Kasumi-1 (cell line): ENCODE measurements around the gene BATF2.
"Not testable (repeated sequence)": the region's sequence is repeated elsewhere in the genome, so short reads cannot be mapped to it uniquely, and the experiment has no call there.

Source experiments
- DNase-seq, 2 experiments: peaks; one replicate each; lab custom pipeline; 2025; lab: John Stamatoyannopoulos, UW

BATF2 gene, protein sequence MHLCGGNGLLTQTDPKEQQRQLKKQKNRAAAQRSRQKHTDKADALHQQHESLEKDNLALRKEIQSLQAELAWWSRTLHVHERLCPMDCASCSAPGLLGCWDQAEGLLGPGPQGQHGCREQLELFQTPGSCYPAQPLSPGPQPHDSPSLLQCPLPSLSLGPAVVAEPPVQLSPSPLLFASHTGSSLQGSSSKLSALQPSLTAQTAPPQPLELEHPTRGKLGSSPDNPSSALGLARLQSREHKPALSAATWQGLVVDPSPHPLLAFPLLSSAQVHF

GRCh38 chr11:64996710-64997380 lies at the start of gene BATF2:
TSS of gene BATF2 (minus strand) at chr11:64996971. CDS start at chr11:64996914, 57 bp downstream.
- peak; percentile 13 to 22 for DNase-seq

- no peak for DNase-seq
Measured at GRCh38 chr11:65045728-65046127, 49.0 kb upstream of the BATF2 start.

DNA sequence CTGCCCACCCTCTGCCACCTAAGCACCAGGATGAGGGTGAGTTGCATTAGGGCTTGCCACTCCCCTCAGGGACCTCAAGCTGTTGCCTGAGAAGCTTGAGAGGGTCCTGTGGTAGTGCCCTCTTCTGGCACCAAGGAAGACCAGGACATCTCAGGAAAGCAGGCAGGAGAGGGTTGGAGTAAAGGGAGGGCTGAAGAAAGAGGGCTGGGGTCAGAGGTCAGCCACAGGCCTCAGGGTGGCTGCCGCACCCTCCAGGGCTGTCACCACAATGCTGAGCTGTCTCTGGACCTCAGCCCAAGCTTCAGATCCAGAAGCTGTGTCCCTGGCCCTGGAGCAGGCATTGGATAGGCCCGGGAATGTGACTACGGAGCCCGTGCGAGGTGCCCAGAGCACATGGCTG lies 48.3 kb upstream of the BATF2 start:
- DNase-seq = no peak

- peak in 1 of 2 experiments; percentile 2 for DNase-seq
Measured at GRCh38 chr11:65043881-65044501, 47.2 kb upstream of the BATF2 start.

GRCh38 chr11:65042891-65043290 lies 46.1 kb upstream of the BATF2 start:
- DNase-seq = no peak

DNA sequence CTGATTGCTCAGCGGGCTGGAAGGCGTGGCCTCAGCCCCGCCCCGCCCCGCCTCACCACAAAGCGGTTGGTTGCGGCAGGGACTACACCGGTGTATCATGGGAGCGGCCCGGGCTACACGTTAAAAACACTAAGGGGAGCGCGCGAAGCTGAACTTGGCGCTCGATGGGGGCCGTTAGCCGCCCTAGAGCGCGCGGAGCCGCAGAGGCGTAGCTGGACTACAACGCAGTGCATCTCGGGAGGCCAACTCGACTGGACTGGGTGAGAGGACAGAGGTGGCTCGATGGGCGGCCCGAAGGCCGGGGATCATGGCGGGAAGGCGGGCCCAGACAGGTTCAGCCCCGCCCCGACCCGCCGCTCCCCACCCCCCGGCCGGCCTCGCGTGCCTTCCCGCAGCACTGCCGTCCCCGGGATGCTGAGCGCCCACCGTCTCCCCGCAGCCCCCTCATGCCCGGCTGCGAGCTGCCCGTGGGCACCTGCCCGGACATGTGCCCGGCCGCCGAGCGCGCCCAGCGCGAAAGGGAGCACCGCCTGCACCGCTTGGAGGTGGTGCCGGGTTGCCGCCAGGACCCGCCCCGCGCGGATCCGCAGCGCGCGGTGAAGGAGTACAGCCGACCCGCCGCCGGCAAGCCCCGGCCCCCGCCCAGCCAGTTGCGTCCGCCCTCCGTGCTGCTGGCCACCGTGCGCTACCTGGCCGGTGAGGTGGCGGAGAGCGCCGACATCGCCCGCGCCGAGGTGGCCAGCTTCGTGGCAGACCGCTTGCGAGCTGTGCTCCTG lies 44.3 kb upstream of the BATF2 start, which contains the start of gene SAC3D1:
Gene SAC3D1, plus strand, starts transcription at position 364 of the 776 bp plus-strand sequence. Its CDS starts 83 bp downstream, at position 447.
- DNase-seq = peak; percentile 92 to 94

GRCh38 chr11:65040520-65040846 lies 43.7 kb upstream of the BATF2 start:
- no peak for DNase-seq

GRCh38 chr11:65036931-65037330 lies 40.2 kb upstream of the BATF2 start:
- DNase-seq = no peak

GRCh38 chr11:65035579-65035978 lies 38.8 kb upstream of the BATF2 start:
- DNase-seq = no peak

DNA sequence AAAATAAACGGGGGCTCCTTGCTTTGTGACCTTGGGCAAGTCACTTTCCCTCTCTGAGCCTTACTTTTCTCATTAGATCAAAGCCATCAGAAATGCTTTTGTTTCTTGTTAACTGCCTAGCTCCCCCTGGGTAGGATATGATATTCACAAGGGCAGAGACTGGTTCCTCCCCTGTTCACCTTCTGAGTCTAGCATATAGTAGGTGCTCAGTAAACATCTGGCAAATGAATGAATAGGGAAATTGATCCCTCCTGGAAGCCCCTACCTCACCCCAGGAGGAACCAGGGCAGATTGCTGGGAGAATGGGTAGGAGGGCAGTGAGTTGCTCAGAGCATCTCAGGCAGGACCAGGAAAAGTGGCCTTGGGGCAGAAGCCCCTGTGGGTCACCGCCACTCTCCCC lies 37.7 kb upstream of the BATF2 start:
- no peak for DNase-seq

- DNase-seq = no peak
Measured at GRCh38 chr11:65032216-65032615, 35.4 kb upstream of the BATF2 start.

DNA sequence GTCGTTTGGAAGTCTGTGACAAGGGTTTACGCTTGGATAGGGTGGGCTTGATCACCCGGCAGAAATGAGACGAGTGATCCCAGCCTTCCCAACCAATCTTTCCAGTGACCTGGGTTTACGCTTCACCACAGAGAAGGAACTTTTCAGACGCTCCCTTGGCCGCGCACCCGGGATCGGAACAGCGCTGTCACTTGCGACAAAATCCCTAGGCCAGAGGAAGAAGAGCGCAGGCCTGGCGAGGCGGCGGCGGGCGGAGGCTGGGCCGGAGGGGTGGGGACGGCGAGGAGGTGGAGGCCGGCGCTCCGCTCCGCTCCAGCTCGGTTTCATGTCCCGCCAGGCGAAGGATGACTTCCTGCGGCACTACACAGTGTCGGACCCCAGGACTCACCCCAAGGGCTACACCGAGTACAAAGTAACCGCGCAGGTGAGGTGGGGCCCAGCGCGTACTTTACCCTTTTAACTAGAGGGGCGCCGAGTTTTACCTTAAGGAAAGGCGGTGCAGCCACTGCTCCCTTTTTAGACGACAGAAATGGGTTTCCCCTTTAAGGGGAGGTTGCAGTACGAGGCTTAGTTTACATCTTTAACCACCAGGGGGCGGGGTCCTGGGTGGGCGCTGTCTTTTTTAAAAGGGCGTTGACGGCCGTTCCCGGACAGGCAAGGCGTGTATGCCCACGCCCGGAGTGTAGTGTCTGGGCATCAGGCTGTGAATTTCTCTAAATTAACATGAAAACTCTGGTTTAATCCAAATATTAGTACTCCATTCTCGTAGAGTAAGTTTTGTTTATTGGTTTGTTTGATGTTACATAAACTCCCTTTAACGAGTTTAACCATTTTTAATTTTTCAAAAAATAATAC lies 30.7 kb upstream of the BATF2 start, which contains the start of gene SNX15:
Gene SNX15, plus strand, starts transcription at position 227 of the 855 bp plus-strand sequence. Its CDS starts 99 bp downstream, at position 326.
- DNase-seq = peak; percentile 97 to 98

DNA sequence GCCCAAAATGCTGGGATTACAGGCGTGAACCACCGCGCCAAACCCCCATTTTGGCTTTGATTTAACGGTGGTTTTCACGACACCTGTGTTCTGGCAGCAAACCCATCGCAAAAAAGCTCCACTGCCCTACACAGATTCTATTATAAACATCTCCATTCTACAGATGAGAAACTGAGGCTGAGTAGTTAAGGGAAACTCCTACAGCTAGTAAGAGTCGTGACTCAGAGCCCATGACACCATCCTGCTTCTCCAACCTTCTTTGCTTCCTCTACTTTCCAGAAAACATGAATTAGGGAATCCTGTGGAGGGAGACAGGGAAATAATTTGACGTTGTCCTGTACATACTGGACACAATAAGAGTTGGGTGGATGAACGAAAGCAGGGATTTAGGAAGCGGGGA lies 30.0 kb upstream of the BATF2 start:
- DNase-seq = no peak

DNA sequence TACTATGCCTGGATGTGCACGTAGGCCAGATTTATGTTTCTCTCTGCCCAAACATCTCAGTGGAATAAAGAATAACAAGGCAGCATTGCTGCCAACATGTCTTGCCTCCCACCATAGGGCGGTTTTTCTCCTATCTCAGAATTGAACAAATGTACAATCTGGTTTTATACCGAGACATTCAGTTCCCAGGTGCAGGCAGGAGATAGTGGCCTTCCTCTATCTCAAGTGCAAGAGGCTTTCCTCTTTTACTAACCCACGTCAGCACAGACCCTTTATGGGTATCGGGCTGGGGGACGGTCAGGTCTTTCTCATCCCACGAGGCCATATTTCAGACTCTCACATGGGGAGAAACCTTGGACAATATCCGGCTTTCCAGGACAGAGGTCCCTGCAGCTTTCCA lies 26.7 kb upstream of the BATF2 start:
- DNase-seq = not testable (repeated sequence)

DNA sequence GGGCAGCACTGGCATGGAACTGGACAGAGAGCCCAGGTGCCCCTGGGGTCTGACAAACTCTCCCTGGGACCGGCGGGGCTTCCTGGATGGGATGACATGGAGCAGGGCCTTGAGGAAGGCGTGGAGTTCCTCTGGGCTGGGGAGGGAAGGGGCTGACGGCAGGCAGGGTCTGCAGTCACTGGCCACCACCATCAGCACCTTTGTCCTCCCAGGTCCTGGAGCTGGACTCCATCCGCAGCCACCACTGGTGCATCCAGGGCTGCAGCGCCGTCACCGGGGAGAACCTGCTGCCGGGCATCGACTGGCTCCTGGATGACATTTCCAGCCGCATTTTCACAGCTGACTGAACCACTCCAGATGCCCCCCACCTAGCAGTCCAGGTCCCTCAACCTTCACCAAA lies 24.7 kb upstream of the BATF2 start:
- DNase-seq = no peak

DNA sequence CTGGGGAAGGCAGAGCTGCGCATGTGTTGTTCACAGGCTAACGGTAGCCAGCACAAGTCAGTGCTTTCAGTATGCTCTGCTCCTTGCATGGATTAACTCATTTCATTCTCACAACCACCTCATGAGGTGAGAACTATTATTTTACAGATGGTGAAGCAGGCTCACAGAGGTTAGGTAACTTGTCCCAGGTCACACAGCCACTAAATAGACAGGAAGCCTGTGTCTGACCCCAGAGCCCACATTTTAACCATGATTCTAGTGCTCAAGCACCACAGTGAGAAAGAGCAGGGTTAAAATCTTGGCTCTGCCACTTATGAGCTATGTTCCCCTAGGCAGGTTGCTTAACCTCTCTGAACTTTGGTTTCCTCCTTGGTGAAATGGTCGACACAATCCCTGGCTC lies 24.2 kb upstream of the BATF2 start:
- no peak for DNase-seq

- no peak for DNase-seq
Measured at GRCh38 chr11:65019824-65020223, 23.1 kb upstream of the BATF2 start.

GRCh38 chr11:65017937-65018336 lies 21.2 kb upstream of the BATF2 start:
- no peak for DNase-seq

DNA sequence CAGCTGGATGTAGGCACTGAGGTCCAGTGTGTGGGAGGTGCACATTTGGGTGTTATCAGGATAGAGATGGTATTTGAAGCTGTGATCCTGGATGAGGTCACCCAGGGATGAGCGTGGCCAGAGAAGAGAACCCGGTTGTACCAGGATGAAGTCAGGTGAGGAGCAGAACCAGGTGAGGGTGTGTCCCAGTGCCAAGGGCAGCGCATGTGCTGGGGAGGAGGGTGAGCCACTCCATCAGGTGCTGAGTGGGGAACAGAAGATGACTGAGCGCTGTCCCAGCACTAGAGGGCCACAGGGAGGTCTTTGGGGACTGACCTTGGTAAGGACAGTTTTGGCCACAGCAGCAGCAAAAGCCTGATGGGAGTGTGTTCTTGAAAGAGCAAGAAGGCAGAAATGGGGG lies 19.9 kb upstream of the BATF2 start:
- no peak for DNase-seq

- no peak for DNase-seq
Measured at GRCh38 chr11:65014726-65015227, 18.0 kb upstream of the BATF2 start.
